ENCODE data around the gene THAP7. TPM values are rescaled to one million over a fixed set of nuclear protein-coding genes. Genes with fewer than 3 reads are reported as not detected.

THAP7 gene
- total RNA-seq, 1 donor from 2014 or later, result 29.0 TPM

- Histone ChIP-seq H3K4me3 (ENCODE audit: low read depth, low read length) (no peak overlapping the region), H3K36me3 (ENCODE audit: control insufficient read depth, insufficient read depth, low read length) (peaks cover 27% of the 10 kb centered on the region), H3K27me3 (ENCODE audit: control insufficient read depth, insufficient read depth, low read length) (no peaks in the 10 kb centered on the region)
- FAIRE-seq (no peak), DNase-seq (ENCODE audit: low read depth) (no peak)
- no peak for TF ChIP-seq CTCF (IDR thresholded peaks at IDR 0.05; ENCODE audit: insufficient read depth, low read length, severe bottlenecking)
Observed at GRCh38 chr22:20997536-20998257, 4.2 kb downstream of the THAP7 start.

- no peak for FAIRE-seq
- H3K36me3 ChIP-seq (ENCODE audit: control insufficient read depth, insufficient read depth, low read length), result peaks cover 35% of the 10 kb centered on the region
- no peaks in the 10 kb centered on the region for H3K27me3 ChIP-seq (ENCODE audit: control insufficient read depth, insufficient read depth, low read length)
- H3K4me3 ChIP-seq (ENCODE audit: low read depth, low read length), result no peak overlapping the region
- TF ChIP-seq CTCF (IDR thresholded peaks at IDR 0.05; ENCODE audit: insufficient read depth, low read length, severe bottlenecking), result no peak
- no peak for DNase-seq (ENCODE audit: low read depth)
Observed at GRCh38 chr22:20996598-20997535, 5.1 kb downstream of the THAP7 start.

GRCh38 chr22:20996031-20996410, 5.9 kb downstream of the THAP7 start:
- Histone ChIP-seq H3K36me3 (ENCODE audit: control insufficient read depth, insufficient read depth, low read length) (peaks cover 42% of the 10 kb centered on the region), H3K27me3 (ENCODE audit: control insufficient read depth, insufficient read depth, low read length) (no peaks in the 10 kb centered on the region), H3K4me3 (ENCODE audit: low read depth, low read length) (no peak overlapping the region)
- DNase-seq (ENCODE audit: low read depth) (no peak), FAIRE-seq (no peak)
- TF ChIP-seq CTCF (IDR thresholded peaks at IDR 0.05; ENCODE audit: insufficient read depth, low read length, severe bottlenecking), result no peak

GRCh38 chr22:20995329-20996030, 6.4 kb downstream of the THAP7 start:
- no peak for TF ChIP-seq CTCF (IDR thresholded peaks at IDR 0.05; ENCODE audit: insufficient read depth, low read length, severe bottlenecking)
- H3K27me3 ChIP-seq (ENCODE audit: control insufficient read depth, insufficient read depth, low read length), result no peaks in the 10 kb centered on the region
- H3K4me3 ChIP-seq (ENCODE audit: low read depth, low read length), result no peak overlapping the region
- peaks cover 46% of the 10 kb centered on the region for H3K36me3 ChIP-seq (ENCODE audit: control insufficient read depth, insufficient read depth, low read length)
- FAIRE-seq (no peak), DNase-seq (ENCODE audit: low read depth) (no peak)

GRCh38 chr22:20994902-20995241, 7.0 kb downstream of the THAP7 start:
- Histone ChIP-seq H3K4me3 (ENCODE audit: low read depth, low read length) (no peak overlapping the region), H3K36me3 (ENCODE audit: control insufficient read depth, insufficient read depth, low read length) (peaks cover 46% of the 10 kb centered on the region), H3K27me3 (ENCODE audit: control insufficient read depth, insufficient read depth, low read length) (no peaks in the 10 kb centered on the region)
- no peak for TF ChIP-seq CTCF (IDR thresholded peaks at IDR 0.05; ENCODE audit: insufficient read depth, low read length, severe bottlenecking)
- DNase-seq (ENCODE audit: low read depth), result no peak
- no peak for FAIRE-seq

All from bronchial epithelial cell (primary cell).